ENCODE results near the gene DICER1. TPM values are rescaled to one million over a fixed set of nuclear protein-coding genes. Genes with fewer than 3 reads are reported as not detected.

Gene DICER1
- total RNA-seq, 4 donors from 2014 or later = 54.5 to 94.8 (median 83.8) TPM

- peaks cover 0 to 59% (median 7%) of the 10 kb centered on the region in 4 donors for H3K4me1 ChIP-seq
- no peak overlapping the region for H3K27ac ChIP-seq
- H3K36me3 ChIP-seq = peaks cover 0 to 53% (median 0%) of the 10 kb centered on the region in 3 donors
- H3K9me3 ChIP-seq = no peaks in the 10 kb centered on the region
- 90 to 91% methylated on average over 4 of the region's 4 CpGs for WGBS, 2 donors
- no peaks in the 10 kb centered on the region for H3K27me3 ChIP-seq
- DNase-seq (ENCODE audit: low spot score in 2 of 2) = no peak
- TF ChIP-seq EP300 (IDR thresholded peaks at IDR 0.05) (no peak), POLR2A (IDR thresholded peaks at IDR 0.05) (no peak), CTCF (IDR thresholded peaks at IDR 0.05) (no peak)
- H3K4me3 ChIP-seq = no peak overlapping the region
These were observed 29.8 kb downstream of the DICER1 start for GRCh38 chr14:95127531-95127911.

GRCh38 chr14:95126906-95127530, 30.3 kb downstream of the DICER1 start:
- Histone ChIP-seq H3K4me3 (no peak overlapping the region), H3K27me3 (no peaks in the 10 kb centered on the region), H3K9me3 (no peaks in the 10 kb centered on the region), H3K4me1 (peaks cover 0 to 59% (median 7%) of the 10 kb centered on the region in 4 donors), H3K36me3 (peaks cover 0 to 57% (median 0%) of the 10 kb centered on the region in 3 donors), H3K27ac (no peak overlapping the region)
- TF ChIP-seq POLR2A (IDR thresholded peaks at IDR 0.05) = no peak
- WGBS, 2 donors = 85 to 91% methylated on average over 1 of the region's 1 CpG
- DNase-seq (ENCODE audit: low spot score in 2 of 2) = no peak

GRCh38 chr14:95125915-95126314, 31.4 kb downstream of the DICER1 start:
- no peak overlapping the region for H3K4me3 ChIP-seq
- DNase-seq (ENCODE audit: low spot score in 2 of 2) = no peak
- peaks cover 0 to 50% (median 0%) of the 10 kb centered on the region in 3 donors for H3K36me3 ChIP-seq
- peaks cover 0 to 57% (median 5%) of the 10 kb centered on the region in 4 donors for H3K4me1 ChIP-seq
- no peaks in the 10 kb centered on the region for H3K27me3 ChIP-seq
- H3K27ac ChIP-seq = peak overlapping the region in 1 of 4 donors; percentile 61
- 61 to 65% methylated on average over 4 of the region's 4 CpGs for WGBS, 2 donors
- H3K9me3 ChIP-seq = no peaks in the 10 kb centered on the region
- TF ChIP-seq EP300 (IDR thresholded peaks at IDR 0.05) (no peak), POLR2A (IDR thresholded peaks at IDR 0.05) (no peak), CTCF (IDR thresholded peaks at IDR 0.05) (no peak)

- 65 to 74% methylated on average over 2 to 3 of the region's 3 CpGs for WGBS, 2 donors
- Histone ChIP-seq H3K27ac (no peak overlapping the region), H3K4me3 (no peak overlapping the region), H3K36me3 (peaks cover 0 to 45% (median 0%) of the 10 kb centered on the region in 3 donors), H3K27me3 (no peaks in the 10 kb centered on the region), H3K4me1 (peaks cover 0 to 59% (median 5%) of the 10 kb centered on the region in 4 donors), H3K9me3 (no peaks in the 10 kb centered on the region)
- TF ChIP-seq CTCF (IDR thresholded peaks at IDR 0.05) (no peak), POLR2A (IDR thresholded peaks at IDR 0.05) (no peak), EP300 (IDR thresholded peaks at IDR 0.05) (no peak)
- DNase-seq (ENCODE audit: low spot score in 2 of 2) = no peak
These were observed 32.1 kb downstream of the DICER1 start for GRCh38 chr14:95125221-95125620.

- peaks cover 0 to 40% (median 0%) of the 10 kb centered on the region in 3 donors for H3K36me3 ChIP-seq
- no peaks in the 10 kb centered on the region for H3K27me3 ChIP-seq
- peak overlapping the region in 1 of 4 donors; percentile 8 for H3K27ac ChIP-seq
- H3K4me1 ChIP-seq = peaks cover 0 to 68% (median 7%) of the 10 kb centered on the region in 4 donors
- WGBS, 2 donors = 88% methylated on average over 9 of the region's 9 CpGs
- TF ChIP-seq EP300 (IDR thresholded peaks at IDR 0.05) = peak in 1 of 2 donors; percentile 6
- no peak for TF ChIP-seq POLR2A (IDR thresholded peaks at IDR 0.05)
- no peak for TF ChIP-seq CTCF (IDR thresholded peaks at IDR 0.05)
- peak; percentile 45 to 55 for DNase-seq (ENCODE audit: low spot score in 2 of 2)
- H3K4me3 ChIP-seq = no peak overlapping the region
- no peaks in the 10 kb centered on the region for H3K9me3 ChIP-seq
These were observed 33.3 kb downstream of the DICER1 start for GRCh38 chr14:95123891-95124579.
